IMR-90 (cell line): ENCODE data around the gene YKT6.

Source experiments
- CEBPB ChIP-seq: IDR thresholded peaks from 2 replicates; pipeline ENCODE4 v1.6.1; 2012; ENCODE audit warnings: low read depth, low read length, improper control_type of control experiment
- CTCF ChIP-seq: conservative IDR thresholded peaks from 2 replicates; pipeline ENCODE4 v1.5.1; 2012; ENCODE audit warnings: mild to moderate bottlenecking, low read depth, low read length, improper control_type of control experiment
- ELK1 ChIP-seq: fragments of 150-350 bp; IDR thresholded peaks from 2 replicates; pipeline ENCODE4 v1.6.1; 2016; ENCODE audit warnings: low read depth, mild to moderate bottlenecking, low read length, moderate library complexity, borderline replicate concordance
- NFE2L2 ChIP-seq: fragments of 150-350 bp; IDR thresholded peaks from 2 replicates; pipeline ENCODE4 v1.6.1; 2016; ENCODE audit warnings: low read depth, mild to moderate bottlenecking, low read length
- POLR2A ChIP-seq: IDR thresholded peaks from 2 replicates; pipeline ENCODE4 v1.6.1; 2012; ENCODE audit warnings: mild to moderate bottlenecking, low read depth, low read length

DNA sequence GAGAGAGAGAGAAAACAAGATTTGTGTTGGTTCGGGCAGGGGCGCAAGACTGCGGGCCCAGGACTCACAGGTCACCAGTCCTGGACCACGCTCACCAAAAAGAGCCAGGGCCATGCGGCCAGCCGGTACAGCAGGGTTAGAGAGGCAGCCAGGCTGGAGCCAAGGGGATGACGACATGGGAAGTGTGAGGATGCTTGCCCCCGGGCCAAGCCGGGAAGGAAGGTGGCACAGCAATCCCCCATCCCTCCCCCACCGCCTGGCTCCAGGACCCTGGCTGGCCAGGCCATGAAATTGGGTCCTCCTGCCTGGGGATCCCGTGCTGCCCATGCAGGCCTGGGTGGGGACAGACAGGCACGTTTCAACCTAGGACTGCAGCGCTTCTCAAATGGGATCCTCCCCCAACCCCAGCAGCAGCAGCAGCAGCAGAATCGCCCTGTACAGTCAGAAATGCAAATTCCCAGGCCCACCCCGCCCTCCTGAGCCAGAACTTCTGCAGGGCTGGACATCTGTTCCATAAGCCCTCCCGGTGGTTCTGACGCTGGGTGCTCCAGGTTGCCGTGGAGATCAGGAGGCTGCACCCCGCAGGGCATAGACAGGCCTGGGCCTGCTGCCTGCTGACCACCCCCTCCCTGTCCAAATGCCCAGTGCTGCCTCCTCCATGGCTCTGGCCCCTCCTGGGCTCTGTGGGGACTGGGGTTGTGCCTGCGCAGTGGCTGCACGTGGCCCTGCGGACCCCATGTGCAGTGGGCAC, 35.0 kb downstream of the YKT6 start:
- TF ChIP-seq NFE2L2: no peak
- TF ChIP-seq CTCF: no peak
- no peak for TF ChIP-seq POLR2A
- TF ChIP-seq ELK1: no peak
- no peak for TF ChIP-seq CEBPB
